ENCODE data around the gene ADAMTS2.

- no peak for TF ChIP-seq CTCF (IDR thresholded peaks at IDR 0.05)
- no peak for TF ChIP-seq POLR2A (IDR thresholded peaks at IDR 0.05)
Measured at GRCh38 chr5:179321206-179321987, 23.9 kb downstream of the ADAMTS2 start.
